T-cell (primary cell): ENCODE measurements around the gene RBP7. TPM values are rescaled to one million over a fixed set of nuclear protein-coding genes. Genes with fewer than 3 reads are reported as not detected.

Experiments used
- ATAC-seq, 4 experiments: fragments of 200-7000 bp in 3 of 4; fragments of 150-1000 bp in 1 of 4; cut with Tn5 transposase; replicated peaks in 1 of 4; 1 replicate in 3 of 4; 2 replicates in 1 of 4; pipeline ENCODE4 v1.10.0; 2021; ENCODE audit warnings: moderate library complexity in 3 of 4, mild to moderate bottlenecking in 2 of 4, moderate number of reproducible peaks in 1 of 4
- CTCF ChIA-PET, 2 donors: fragments of 300-600 bp; sonication (Branson Sonifier 250); formaldehyde crosslinking; loops; one replicate each; lab custom pipeline; 2022; ENCODE audit warnings: antibody characterized with exemption in 2 of 2; lab: Charles Lee
- POLR2A ChIA-PET, 2 donors: fragments of 300-600 bp; sonication (Branson Sonifier 250); formaldehyde crosslinking; loops; one replicate each; lab custom pipeline; 2022; ENCODE audit warnings: antibody characterized with exemption in 2 of 2; lab: Charles Lee
- DNase-seq, 35 experiments: peaks; one replicate each; pipeline versions ENCODE4 v3.0.0 to v3.0.0-alpha.2; 2013 to 2023
- H3K27ac ChIP-seq: one replicate; pipeline ENCODE4 v1.5.1; 2013; ENCODE audit warnings: low read length
- H3K27me3 ChIP-seq, 2 experiments: replicated peaks in 1 of 2; 1 replicate in 1 of 2; 2 replicates in 1 of 2; pipeline versions ENCODE4 v1.6.1 to v1.7.0; 2013; ENCODE audit warnings: low read length in 1 of 2, mixed read lengths in 1 of 2; ENCODE audit not compliant: control insufficient read depth in 2 of 2, insufficient read depth in 2 of 2; ENCODE audit errors: extremely low read depth in 1 of 2
- H3K36me3 ChIP-seq, 2 donors: 1 replicate in 1 of 2; 2 replicates in 1 of 2; pipeline versions ENCODE4 v1.6.1 to v1.7.0; 2013; ENCODE audit warnings: low read length in 1 of 2; ENCODE audit not compliant: control insufficient read depth in 2 of 2, insufficient read depth in 1 of 2; ENCODE audit errors: extremely low read depth in 1 of 2
- H3K4me1 ChIP-seq, 2 experiments: 1 replicate in 1 of 2; 2 replicates in 1 of 2; pipeline versions ENCODE4 v1.6.1 to v1.7.0; 2013; ENCODE audit warnings: low read length in 2 of 2, mixed read lengths in 1 of 2; ENCODE audit not compliant: insufficient read depth in 2 of 2, control insufficient read depth in 1 of 2; ENCODE audit errors: extremely low read depth in 1 of 2
- H3K4me3 ChIP-seq, 2 donors: 1 replicate in 1 of 2; 2 replicates in 1 of 2; pipeline versions ENCODE4 v1.5.1 to v1.7.0; 2013; ENCODE audit warnings: mild to moderate bottlenecking in 2 of 2, low read length in 1 of 2, moderate library complexity in 1 of 2; ENCODE audit not compliant: control insufficient read depth in 1 of 2; ENCODE audit errors: extremely low read depth in 1 of 2
- H3K9me3 ChIP-seq: 2 replicates; pipeline ENCODE4 v1.7.0; 2013
- H3K27ac Mint-ChIP-seq, 2 donors: one replicate each; pipeline ENCODE4 v1.8.0; 2020 to 2021; ENCODE audit warnings: mild to moderate bottlenecking in 2 of 2, mixed read lengths in 2 of 2
- H3K27me3 Mint-ChIP-seq, 2 donors: one replicate each; pipeline ENCODE4 v1.8.0; 2021 to 2022; ENCODE audit warnings: mixed read lengths in 2 of 2
- H3K36me3 Mint-ChIP-seq: one replicate; pipeline ENCODE4 v1.8.0; 2021; ENCODE audit warnings: mixed read lengths
- H3K4me1 Mint-ChIP-seq, 3 donors: one replicate each; pipeline ENCODE4 v1.8.0; 2020 to 2022; ENCODE audit warnings: mixed read lengths in 3 of 3, mild to moderate bottlenecking in 1 of 3
- H3K4me3 Mint-ChIP-seq, 3 donors: one replicate each; pipeline ENCODE4 v1.8.0; 2020 to 2022; ENCODE audit warnings: mild to moderate bottlenecking in 3 of 3, mixed read lengths in 3 of 3, moderate library complexity in 3 of 3
- H3K9me3 Mint-ChIP-seq, 3 donors: one replicate each; pipeline ENCODE4 v1.8.0; 2020 to 2022; ENCODE audit warnings: mixed read lengths in 3 of 3
- WGBS: methylation state at CpG from one replicate; pipeline ENCODE4 v1.1.5; 2013; ENCODE audit warnings: missing lambda C conversion rate; ENCODE audit not compliant: insufficient coverage; 5-methylcytosine and 5-hydroxymethylcytosine counted together
- total RNA-seq, 35 experiments: library from RNA in 6 of 35; stranded (reverse) in 6 of 35; fragments of 120-200 nt in 1 of 35; gene quantifications; one replicate each; pipeline versions ENCODE4 v1.2.1 to v1.2.4 and lab custom pipeline; 2013 to 2026

Gene RBP7
- total RNA-seq, 5 donors from 2014 or later (not counting 1 experiment from before 2014, with no cell fraction given): 0.63 TPM; not detected in 4

- Mint-ChIP-seq H3K9me3 (no peaks in the 10 kb centered on the region), H3K4me3 (no peak overlapping the region)
- POLR2A ChIA-PET: no interaction called here
These were observed 55.3 kb downstream of the RBP7 start for GRCh38 chr1:10052347-10052746.

GRCh38 chr1:10054465-10054864 lies 57.4 kb downstream of the RBP7 start:
- CTCF ChIA-PET: interaction anchor here in 1 of 2 donors (0.6 kb wide), 1 partner anchor 137 kb away, joined by 3 read pairs; no protein-coding TSS in a partner anchor
- WGBS: no CpG with 5 or more reads among the region's 2 CpGs

More at GRCh38 chr1:10052347-10052746, 55.3 kb downstream of the RBP7 start:
- Mint-ChIP-seq H3K27me3 (no peaks in the 10 kb centered on the region), H3K36me3 (peaks cover 31% of the 10 kb centered on the region), H3K4me1 (peaks cover 18 to 31% (median 21%) of the 10 kb centered on the region in 3 donors), H3K27ac (no peak overlapping the region)
- H3K36me3 ChIP-seq: peaks cover 11 to 29% of the 10 kb centered on the region in 2 donors
- H3K27me3 ChIP-seq: no peaks in the 10 kb centered on the region
- CTCF ChIA-PET: no interaction called here
- no peak for ATAC-seq
- no peak overlapping the region for H3K4me3 ChIP-seq
- no peak overlapping the region for H3K27ac ChIP-seq
- DNase-seq: no peak
- H3K9me3 ChIP-seq: no peaks in the 10 kb centered on the region
- 97% methylated on average over 4 of the region's 4 CpGs for WGBS
- H3K4me1 ChIP-seq: no peaks in the 10 kb centered on the region

GRCh38 chr1:10056599-10056987 lies 59.6 kb downstream of the RBP7 start:
- CTCF ChIA-PET: no interaction called here
- H3K27me3 ChIP-seq: no peaks in the 10 kb centered on the region
- WGBS: no CpG with 5 or more reads among the region's 4 CpGs
- no peaks in the 10 kb centered on the region for H3K9me3 ChIP-seq
- DNase-seq: no peak
- H3K27ac Mint-ChIP-seq: no peak overlapping the region
- H3K4me1 Mint-ChIP-seq: peaks cover 8 to 15% (median 14%) of the 10 kb centered on the region in 3 donors
- no peak overlapping the region for H3K4me3 Mint-ChIP-seq
- H3K27me3 Mint-ChIP-seq: no peaks in the 10 kb centered on the region
- ATAC-seq: no peak
- H3K36me3 ChIP-seq: peaks cover 10 to 24% of the 10 kb centered on the region in 2 donors
- H3K36me3 Mint-ChIP-seq: peaks cover 22% of the 10 kb centered on the region
- H3K27ac ChIP-seq: no peak overlapping the region
- POLR2A ChIA-PET: no interaction called here
- H3K4me3 ChIP-seq: no peak overlapping the region
- no peaks in the 10 kb centered on the region for H3K4me1 ChIP-seq
- H3K9me3 Mint-ChIP-seq: no peaks in the 10 kb centered on the region

More at GRCh38 chr1:10054465-10054864, 57.4 kb downstream of the RBP7 start:
- no peaks in the 10 kb centered on the region for H3K9me3 Mint-ChIP-seq
- peaks cover 15 to 24% (median 19%) of the 10 kb centered on the region in 3 donors for H3K4me1 Mint-ChIP-seq
- H3K27me3 ChIP-seq: no peaks in the 10 kb centered on the region
- peaks cover 33% of the 10 kb centered on the region for H3K36me3 Mint-ChIP-seq
- peaks cover 11 to 34% of the 10 kb centered on the region in 2 donors for H3K36me3 ChIP-seq
- no peak overlapping the region for H3K27ac Mint-ChIP-seq
- no peak overlapping the region for H3K27ac ChIP-seq
- no peak overlapping the region for H3K4me3 ChIP-seq
- ATAC-seq (no peak), DNase-seq (no peak)
- no peaks in the 10 kb centered on the region for H3K27me3 Mint-ChIP-seq
- no peak overlapping the region for H3K4me3 Mint-ChIP-seq
- no peaks in the 10 kb centered on the region for H3K9me3 ChIP-seq
- POLR2A ChIA-PET: no interaction called here
- H3K4me1 ChIP-seq: no peaks in the 10 kb centered on the region

GRCh38 chr1:10057343-10057742 lies 60.3 kb downstream of the RBP7 start:
- no peak overlapping the region for H3K27ac ChIP-seq
- H3K9me3 Mint-ChIP-seq: no peaks in the 10 kb centered on the region
- H3K4me1 ChIP-seq: no peaks in the 10 kb centered on the region
- H3K27me3 ChIP-seq: no peaks in the 10 kb centered on the region
- ChIA-PET CTCF (no interaction called here), POLR2A (no interaction called here)
- no peak for ATAC-seq
- no peak overlapping the region for H3K4me3 Mint-ChIP-seq
- no peak for DNase-seq
- no CpG with 5 or more reads among the region's 4 CpGs for WGBS
- no peak overlapping the region for H3K27ac Mint-ChIP-seq
- H3K4me3 ChIP-seq: no peak overlapping the region
- H3K36me3 ChIP-seq: peaks cover 8 to 22% of the 10 kb centered on the region in 2 donors
- peaks cover 8 to 14% (median 13%) of the 10 kb centered on the region in 3 donors for H3K4me1 Mint-ChIP-seq
- no peaks in the 10 kb centered on the region for H3K27me3 Mint-ChIP-seq
- H3K36me3 Mint-ChIP-seq: peaks cover 19% of the 10 kb centered on the region
- H3K9me3 ChIP-seq: no peaks in the 10 kb centered on the region

GRCh38 chr1:10057796-10058195 lies 60.8 kb downstream of the RBP7 start:
- Histone ChIP-seq H3K27ac (no peak overlapping the region), H3K9me3 (no peaks in the 10 kb centered on the region), H3K27me3 (no peaks in the 10 kb centered on the region), H3K36me3 (peaks cover 6 to 18% of the 10 kb centered on the region in 2 donors), H3K4me3 (no peak overlapping the region), H3K4me1 (no peaks in the 10 kb centered on the region)
- no peaks in the 10 kb centered on the region for H3K27me3 Mint-ChIP-seq
- H3K9me3 Mint-ChIP-seq: no peaks in the 10 kb centered on the region
- DNase-seq: no peak
- H3K4me1 Mint-ChIP-seq: peaks cover 8 to 14% (median 13%) of the 10 kb centered on the region in 3 donors
- ATAC-seq: no peak
- WGBS: 97% methylated on average over 5 of the region's 5 CpGs
- no peak overlapping the region for H3K4me3 Mint-ChIP-seq
- no peak overlapping the region for H3K27ac Mint-ChIP-seq
- peaks cover 16% of the 10 kb centered on the region for H3K36me3 Mint-ChIP-seq
- CTCF ChIA-PET: no interaction called here
- POLR2A ChIA-PET: no interaction called here

- H3K9me3 ChIP-seq: no peaks in the 10 kb centered on the region
- Mint-ChIP-seq H3K4me1 (peaks cover 19 to 23% (median 20%) of the 10 kb centered on the region in 3 donors), H3K4me3 (no peak overlapping the region), H3K36me3 (peaks cover 18% of the 10 kb centered on the region), H3K27me3 (no peaks in the 10 kb centered on the region), H3K27ac (no peak overlapping the region), H3K9me3 (no peaks in the 10 kb centered on the region)
- H3K27ac ChIP-seq: no peak overlapping the region
- H3K4me3 ChIP-seq: no peak overlapping the region
- no peaks in the 10 kb centered on the region for H3K27me3 ChIP-seq
- CTCF ChIA-PET: interaction anchor here in 1 of 2 donors (0.6 kb wide), 1 partner anchor 193 kb away, joined by 7 read pairs; no protein-coding TSS in a partner anchor
- DNase-seq (no peak), ATAC-seq (no peak)
- WGBS: 98% methylated on average over 5 of the region's 8 CpGs
- no peaks in the 10 kb centered on the region for H3K4me1 ChIP-seq
- POLR2A ChIA-PET: interaction anchor here in 1 of 2 donors (0.6 kb wide), 1 partner anchor 517 kb away, joined by 6 read pairs; no protein-coding TSS in a partner anchor
- H3K36me3 ChIP-seq: peaks cover 6 to 17% of the 10 kb centered on the region in 2 donors
These were observed 62.3 kb downstream of the RBP7 start for GRCh38 chr1:10059342-10059718.
